SU-DHL-6 (cell line): ENCODE results near the gene LIMCH1.

Experiments used
- EZH2phosphoT487 ChIP-seq: fragments of 200-600 bp; sonication (generic), shearing (Covaris generic); conservative IDR thresholded peaks from 2 replicates; pipeline ENCODE4 v1.6.1; 2018; ENCODE audit warnings: mild to moderate bottlenecking, antibody characterized with exemption, low read length, moderate library complexity, mixed read lengths
- TF ChIP-seq, protein P1 (sequence below): fragments of 200-600 bp; sonication (generic); IDR thresholded peaks from one replicate; pipeline ENCODE4 v1.5.1; 2017; ENCODE audit warnings: antibody characterized with exemption, mild to moderate bottlenecking, low read length, moderate library complexity; ENCODE audit not compliant: insufficient read depth, poor library complexity, severe bottlenecking

DNA sequence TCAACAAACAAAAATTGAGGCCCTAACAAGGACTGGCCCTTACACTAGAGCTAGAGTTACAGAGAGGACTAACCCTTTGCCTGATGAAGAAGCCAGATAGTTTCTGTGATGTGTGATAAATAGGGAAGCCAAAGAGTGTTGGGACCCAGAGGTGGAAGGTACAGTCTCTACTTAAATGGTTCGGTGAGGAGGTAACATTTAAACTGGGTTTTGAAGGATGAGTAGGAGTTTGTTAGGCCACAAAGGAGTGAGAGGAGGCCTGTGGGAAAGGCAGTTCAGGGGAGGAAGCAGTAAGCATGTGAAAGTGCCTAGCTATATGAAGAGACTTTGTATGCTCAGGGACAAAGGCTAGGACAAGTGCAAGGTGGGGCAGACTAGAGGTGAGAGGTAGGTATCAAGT, 23.8 kb upstream of the LIMCH1 start:
- TF ChIP-seq, protein P1, sequence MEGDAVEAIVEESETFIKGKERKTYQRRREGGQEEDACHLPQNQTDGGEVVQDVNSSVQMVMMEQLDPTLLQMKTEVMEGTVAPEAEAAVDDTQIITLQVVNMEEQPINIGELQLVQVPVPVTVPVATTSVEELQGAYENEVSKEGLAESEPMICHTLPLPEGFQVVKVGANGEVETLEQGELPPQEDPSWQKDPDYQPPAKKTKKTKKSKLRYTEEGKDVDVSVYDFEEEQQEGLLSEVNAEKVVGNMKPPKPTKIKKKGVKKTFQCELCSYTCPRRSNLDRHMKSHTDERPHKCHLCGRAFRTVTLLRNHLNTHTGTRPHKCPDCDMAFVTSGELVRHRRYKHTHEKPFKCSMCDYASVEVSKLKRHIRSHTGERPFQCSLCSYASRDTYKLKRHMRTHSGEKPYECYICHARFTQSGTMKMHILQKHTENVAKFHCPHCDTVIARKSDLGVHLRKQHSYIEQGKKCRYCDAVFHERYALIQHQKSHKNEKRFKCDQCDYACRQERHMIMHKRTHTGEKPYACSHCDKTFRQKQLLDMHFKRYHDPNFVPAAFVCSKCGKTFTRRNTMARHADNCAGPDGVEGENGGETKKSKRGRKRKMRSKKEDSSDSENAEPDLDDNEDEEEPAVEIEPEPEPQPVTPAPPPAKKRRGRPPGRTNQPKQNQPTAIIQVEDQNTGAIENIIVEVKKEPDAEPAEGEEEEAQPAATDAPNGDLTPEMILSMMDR = no peak
- no peak for TF ChIP-seq EZH2phosphoT487
